GM21786 (cell line): Measurements from ENCODE around the gene RUNDC1.
A peak's percentile ranks its signal among the peaks of the same experiment; 100 is the strongest.
"Not testable (repeated sequence)": the region's sequence is repeated elsewhere in the genome, so short reads cannot be mapped to it uniquely, and the experiment has no call there.

Source experiments
- ATAC-seq: cut with Tn5 transposase; IDR thresholded peaks from one replicate; pipeline ENCODE4 v1.9.1; 2021; ENCODE audit not compliant: unreplicated experiment

RUNDC1 gene

GRCh38 chr17:42989726-42990652, 9.6 kb downstream of the RUNDC1 start:
- no peak for ATAC-seq

- no peak for ATAC-seq
Observed at GRCh38 chr17:42991471-42991870, 11.1 kb downstream of the RUNDC1 start.

GRCh38 chr17:42992872-42993271, 12.5 kb downstream of the RUNDC1 start:
- no peak for ATAC-seq

- ATAC-seq = not testable (repeated sequence)
Observed at GRCh38 chr17:42993913-42994312, 13.5 kb downstream of the RUNDC1 start.

GRCh38 chr17:42997390-42997983, 17.1 kb downstream of the RUNDC1 start:
- no peak for ATAC-seq

GRCh38 chr17:42997984-42998938, 17.9 kb downstream of the RUNDC1 start, which contains the start of gene RPL27:
Gene RPL27, plus strand, starts transcription at chr17:42998419. Its CDS starts 332 bp downstream, at chr17:42998751.
- peak; percentile 94 for ATAC-seq

GRCh38 chr17:42999003-42999525, 18.7 kb downstream of the RUNDC1 start:
- ATAC-seq = no peak

GRCh38 chr17:43000894-43001293, 20.5 kb downstream of the RUNDC1 start:
- ATAC-seq = not testable (repeated sequence)

GRCh38 chr17:43003542-43004172, 23.3 kb downstream of the RUNDC1 start:
- ATAC-seq = no peak

GRCh38 chr17:43006639-43007551, 26.5 kb downstream of the RUNDC1 start, which contains the start of gene IFI35:
Gene IFI35, plus strand, starts transcription at chr17:43006784. Its CDS starts 164 bp downstream, at chr17:43006948.
- peak; percentile 81 for ATAC-seq

- ATAC-seq = no peak
Observed at GRCh38 chr17:43010667-43011308, 30.4 kb downstream of the RUNDC1 start.

GRCh38 chr17:43011728-43012472, 31.5 kb downstream of the RUNDC1 start:
- ATAC-seq = no peak

- no peak for ATAC-seq
Observed at GRCh38 chr17:43013296-43013695, 32.9 kb downstream of the RUNDC1 start.

- no peak for ATAC-seq
Observed at GRCh38 chr17:43014020-43014648, 33.8 kb downstream of the RUNDC1 start.

- no peak for ATAC-seq
Observed at GRCh38 chr17:43014649-43015542, 34.5 kb downstream of the RUNDC1 start.

- no peak for ATAC-seq
Observed at GRCh38 chr17:43015579-43015978, 35.2 kb downstream of the RUNDC1 start.
